COR-L47 (cell line): ENCODE results near the gene FOXN3.
"Not testable (repeated sequence)": the region's sequence is repeated elsewhere in the genome, so short reads cannot be mapped to it uniquely, and the experiment has no call there.

Experiments used
- DNase-seq: peaks from one replicate; lab custom pipeline; 2025; lab: John Stamatoyannopoulos, UW

The FOXN3 gene

DNA sequence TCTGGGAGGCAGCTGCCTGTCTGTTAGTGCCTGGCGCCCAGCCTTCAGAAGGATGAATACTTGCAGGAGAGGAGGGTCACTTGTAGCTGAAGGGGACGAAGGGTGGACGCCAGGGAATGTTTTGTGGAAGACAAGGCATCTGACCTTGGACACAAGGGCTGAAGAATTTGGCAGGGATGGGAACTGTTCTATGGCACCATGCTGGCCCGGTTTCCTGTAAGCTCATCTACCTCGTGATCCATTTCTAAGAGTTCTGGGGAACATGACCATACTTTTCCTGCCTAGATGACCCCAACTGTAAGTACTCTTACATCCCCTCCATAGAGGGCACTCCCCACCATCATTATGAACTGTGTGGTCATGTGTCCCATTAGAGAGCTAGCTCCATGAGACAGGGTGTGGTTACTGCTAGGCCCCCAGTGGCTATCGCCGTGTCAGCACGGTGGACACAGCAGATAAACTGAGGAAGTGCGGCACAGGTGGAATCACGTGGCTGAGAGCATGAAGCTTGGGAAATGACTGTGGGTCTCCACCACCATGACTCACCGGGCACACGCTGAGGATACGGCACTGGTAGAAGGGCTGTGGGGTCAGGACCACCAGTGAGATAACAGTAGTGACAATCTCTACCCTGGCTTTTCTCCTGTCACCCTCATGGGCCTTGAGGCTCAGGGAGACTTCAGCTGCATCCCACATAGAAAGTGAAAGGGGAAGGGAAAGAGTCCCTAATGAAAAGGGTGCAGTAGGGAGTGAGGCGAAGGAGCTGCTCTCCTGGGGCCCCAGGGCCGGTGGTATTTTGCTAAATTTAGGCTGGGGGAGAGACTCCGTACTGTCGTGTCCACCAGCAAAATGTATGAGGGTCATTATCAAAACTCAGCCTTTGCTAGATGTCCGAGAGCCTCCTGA, 252.6 kb downstream of the FOXN3 start:
- no peak for DNase-seq

DNA sequence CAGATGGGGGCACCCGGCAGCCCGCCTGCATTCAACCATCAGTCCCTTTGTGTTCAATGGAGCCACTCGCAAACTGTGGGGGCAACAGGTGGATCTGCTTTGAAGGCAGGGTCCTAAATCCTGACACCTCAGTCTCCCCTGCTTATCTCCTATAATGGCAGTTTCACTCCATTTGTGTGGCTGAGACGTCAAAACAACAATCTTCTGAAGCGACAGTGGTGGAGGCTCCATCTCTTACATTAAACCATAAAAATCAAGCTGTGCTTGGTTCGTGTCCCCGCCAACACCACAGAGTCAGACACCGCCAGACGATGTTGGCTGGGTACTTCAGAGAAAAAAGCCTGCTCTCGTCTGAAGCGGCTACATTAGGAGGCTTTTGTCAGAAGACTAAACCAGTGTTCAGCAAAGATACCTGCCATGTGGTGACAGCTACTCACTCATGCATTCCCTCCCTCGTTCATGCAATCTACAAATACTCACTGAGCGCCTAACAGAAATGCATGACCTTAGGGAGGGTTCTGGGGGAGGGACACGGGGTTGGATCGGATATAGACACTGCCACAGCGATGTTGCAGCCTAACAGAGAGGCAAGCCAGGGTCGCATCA, 253.9 kb downstream of the FOXN3 start:
- DNase-seq = no peak

DNA sequence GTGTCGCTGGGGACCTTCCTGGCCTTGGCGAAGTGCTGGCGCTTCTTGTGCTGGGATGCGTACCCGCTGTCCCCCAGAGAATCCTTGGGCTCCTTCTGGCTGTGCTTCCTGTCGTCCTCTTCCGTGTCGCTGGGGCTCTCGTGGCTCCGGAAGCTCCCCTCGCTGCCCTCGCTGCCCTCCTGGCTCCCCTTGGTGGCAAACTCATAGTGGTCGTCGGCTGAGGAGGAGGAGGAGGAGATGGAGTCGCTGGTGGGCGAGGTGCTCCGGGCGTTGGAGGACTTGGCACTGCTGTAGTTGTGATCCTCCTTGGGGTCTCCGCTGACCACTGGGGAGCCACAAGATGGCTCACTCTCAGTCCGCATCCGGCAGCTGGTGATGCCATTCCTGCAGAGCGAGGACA, 254.4 kb downstream of the FOXN3 start:
- no peak for DNase-seq

DNA sequence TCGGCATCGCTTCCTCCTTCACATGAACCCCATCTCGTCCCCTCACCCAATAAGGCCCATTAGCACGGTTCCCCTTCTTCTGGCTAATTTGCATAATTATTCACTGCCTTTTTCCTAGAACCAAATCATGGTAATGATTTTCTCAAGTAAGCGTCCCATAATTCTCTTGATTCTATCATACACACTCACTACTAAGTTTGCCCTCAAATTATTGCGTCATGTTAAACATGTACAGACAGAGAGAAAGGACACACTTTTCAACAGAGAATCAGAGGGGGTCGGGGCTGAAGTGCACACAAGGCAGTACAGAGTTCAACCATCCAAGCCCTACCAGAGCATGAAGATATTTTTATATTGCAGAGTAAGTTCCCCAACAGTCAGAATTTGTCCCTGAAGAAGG, 256.6 kb downstream of the FOXN3 start:
- DNase-seq = no peak

DNA sequence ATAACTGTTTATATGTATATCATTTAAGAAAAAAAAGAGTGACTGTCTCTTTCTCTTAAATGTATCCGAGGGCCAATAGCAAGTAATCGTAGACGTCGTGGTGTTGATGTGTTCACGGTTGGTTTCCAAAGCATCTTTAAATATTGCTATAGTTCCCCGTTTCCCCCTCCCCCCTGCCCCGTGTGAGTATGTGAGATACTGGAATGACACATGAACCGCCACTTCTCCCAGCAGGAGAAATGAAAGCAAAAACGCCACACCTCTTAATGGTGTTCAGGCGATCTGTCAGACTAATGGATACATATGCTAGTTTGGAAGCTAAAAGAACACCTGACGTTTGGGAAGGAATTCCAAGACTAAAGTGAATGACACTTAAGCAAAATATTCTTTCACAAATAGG, 258.3 kb downstream of the FOXN3 start:
- no peak for DNase-seq

DNA sequence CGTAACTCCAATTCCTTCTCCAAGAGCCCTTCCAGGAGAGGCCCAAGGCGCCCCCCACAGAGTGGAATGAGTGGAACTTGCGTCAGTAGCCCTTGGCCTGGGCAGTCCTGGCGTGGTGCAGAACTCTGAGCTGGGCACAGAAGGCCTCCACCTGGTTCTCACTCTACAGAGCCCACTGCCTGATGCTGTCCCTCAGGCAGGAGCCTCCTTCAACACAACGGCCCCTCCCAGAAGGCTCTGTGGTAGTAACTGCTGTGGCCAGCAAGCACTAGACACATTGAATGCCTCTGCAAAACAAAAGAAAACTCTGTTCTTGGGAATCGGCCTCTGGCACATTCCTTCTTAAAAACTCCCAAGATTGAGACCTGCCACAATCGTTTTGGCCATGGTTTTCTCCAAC, 258.9 kb downstream of the FOXN3 start:
- DNase-seq = not testable (repeated sequence)

DNA sequence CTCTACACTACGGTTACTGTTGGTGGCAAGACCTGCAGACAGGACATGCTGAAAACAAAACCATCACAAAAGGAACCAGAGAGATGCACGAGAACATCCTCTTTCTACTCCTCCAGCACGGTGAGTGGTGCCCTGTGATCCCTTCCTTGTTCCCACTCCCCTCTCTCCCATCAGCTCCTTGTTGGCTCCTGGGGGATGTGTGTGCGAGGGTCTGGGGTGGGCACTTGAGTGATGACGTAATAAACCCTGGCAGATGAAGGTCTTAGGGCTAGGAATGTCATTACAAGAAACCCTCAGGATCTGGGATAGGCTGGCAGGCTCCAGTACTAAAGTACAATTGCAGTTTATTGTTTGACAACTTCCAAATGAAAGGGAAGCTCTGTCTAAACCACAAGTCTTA, 261.5 kb downstream of the FOXN3 start:
- DNase-seq = no peak

DNA sequence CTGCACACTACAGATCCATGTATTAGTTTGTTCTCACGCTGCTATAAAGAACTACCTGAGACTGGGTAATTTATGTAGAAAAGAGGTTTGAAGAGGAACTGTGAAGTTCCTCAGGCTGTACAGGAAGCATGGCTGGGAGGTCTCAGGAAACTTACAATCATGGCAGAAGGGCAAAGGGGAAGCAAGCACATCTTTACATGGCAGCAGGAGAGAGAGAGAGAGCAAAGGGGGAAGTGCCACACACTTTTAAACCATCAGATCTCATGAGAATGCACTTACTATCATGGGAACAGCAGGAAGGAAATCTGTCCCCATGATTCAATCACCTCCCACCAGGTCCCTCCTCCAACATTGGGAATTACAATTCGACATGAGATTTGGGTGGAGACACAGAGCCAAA, 265.3 kb downstream of the FOXN3 start:
- DNase-seq = not testable (repeated sequence)

DNA sequence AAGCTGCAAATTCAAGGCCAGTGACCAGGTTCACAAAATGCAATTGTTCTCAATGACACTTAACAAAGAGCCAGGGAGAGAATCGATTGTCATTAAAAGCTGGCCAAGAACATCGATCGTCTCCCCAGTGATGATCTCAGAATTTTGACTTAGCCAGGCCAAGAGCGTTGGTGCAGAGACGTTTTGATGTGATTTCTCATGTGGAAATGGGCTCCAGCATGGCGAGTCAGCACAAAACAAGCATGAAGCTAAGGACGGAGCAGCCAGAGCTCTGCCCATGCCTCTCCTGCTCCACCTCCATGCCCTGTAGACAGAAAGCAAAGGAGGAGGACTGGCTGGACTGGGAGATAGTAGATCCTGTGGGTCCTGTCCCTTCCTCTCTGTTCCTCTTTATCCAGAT, 270.8 kb downstream of the FOXN3 start:
- no peak for DNase-seq

DNA sequence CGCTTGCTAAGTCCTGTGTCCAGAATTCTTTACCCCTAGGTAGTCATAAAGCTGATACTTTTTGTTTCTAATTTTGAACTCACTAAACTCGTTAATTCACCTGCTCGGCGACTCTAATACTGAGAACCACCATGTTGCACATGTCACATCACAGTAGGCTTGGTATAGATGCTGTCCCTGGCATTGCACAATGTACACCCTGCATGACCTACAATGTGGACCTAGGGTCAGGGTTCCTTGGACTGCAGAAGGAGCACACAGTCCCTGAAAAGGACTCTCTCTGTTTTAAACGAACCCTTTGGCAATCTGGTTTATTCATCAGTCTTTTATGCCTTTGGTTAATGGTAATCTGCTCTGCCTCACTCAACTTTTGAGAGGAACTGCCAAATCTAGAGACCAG, 272.4 kb downstream of the FOXN3 start:
- no peak for DNase-seq

DNA sequence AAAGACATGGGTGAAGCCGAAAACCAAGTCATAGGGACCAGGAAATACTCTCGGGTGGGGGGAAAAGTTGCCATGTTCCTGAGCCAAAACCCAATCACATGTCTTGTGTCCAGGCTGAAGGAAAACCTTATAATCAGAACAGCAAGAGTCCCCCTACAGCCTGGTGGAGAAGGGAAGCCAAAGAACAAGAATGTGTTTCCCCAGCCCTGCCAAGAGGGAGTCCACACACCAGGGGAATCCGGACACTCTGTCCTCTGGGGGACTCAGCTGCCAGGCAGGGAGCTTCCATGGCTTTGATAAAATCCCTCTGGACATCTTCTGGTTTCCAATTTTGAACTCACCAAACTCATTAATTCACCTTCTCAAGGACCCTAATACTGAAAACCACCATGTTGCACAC, 273.0 kb downstream of the FOXN3 start:
- no peak for DNase-seq

DNA sequence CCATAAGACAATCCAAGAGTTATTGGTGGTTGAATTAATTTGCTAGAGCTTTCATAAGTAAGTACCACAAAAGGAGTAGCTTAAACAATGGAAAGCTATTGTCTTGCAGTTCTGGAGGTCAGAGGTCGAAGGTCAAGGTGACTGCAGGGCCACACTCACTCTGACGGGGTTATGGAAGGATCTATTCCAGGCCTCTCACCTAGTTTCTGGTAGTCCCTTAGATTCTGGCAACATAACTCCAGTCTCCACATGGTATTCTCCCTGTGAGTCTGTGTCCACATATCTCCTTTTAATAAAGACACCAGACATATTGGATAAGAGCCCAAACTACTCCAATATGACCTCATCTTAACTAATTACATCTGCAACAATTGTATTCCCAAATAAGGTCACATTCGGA, 273.4 kb downstream of the FOXN3 start:
- no peak for DNase-seq

DNA sequence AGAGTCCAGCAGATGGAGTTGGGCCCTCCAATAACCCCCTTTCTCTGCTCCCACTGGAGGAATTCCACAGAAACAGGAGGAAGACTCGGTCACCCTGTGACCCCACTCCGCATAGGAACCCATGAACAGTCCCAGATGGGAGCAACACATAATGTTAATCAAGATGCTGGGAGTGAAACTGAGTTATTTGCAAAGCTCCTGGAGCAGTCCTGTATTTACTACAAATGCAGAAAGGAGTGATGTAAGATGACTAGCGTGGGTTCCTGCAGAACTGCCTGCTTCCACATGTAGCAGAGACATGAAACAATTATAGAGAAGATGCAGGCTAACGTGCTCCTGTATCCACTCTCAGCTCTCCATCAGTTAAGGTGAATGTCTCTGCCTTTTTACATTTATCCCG, 274.7 kb downstream of the FOXN3 start:
- no peak for DNase-seq

DNA sequence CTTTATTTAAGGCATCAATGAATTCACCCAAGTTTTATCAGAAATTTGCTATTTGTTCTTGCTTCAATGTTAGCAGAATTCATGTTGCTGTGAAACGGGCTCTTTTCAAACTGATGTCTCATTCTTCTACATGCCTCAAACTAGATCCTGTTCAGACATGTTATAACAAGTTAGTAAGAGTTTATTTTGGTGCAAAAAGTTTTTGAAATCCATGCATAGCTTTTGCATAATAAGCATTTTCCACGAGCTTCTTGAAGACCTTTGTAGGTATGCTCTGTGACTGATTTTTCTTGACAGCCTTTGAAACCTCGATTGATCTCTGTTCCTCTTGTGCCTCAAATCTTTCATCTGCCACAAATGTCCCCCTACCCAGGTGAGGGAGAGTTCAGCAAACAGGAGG, 275.2 kb downstream of the FOXN3 start:
- no peak for DNase-seq

DNA sequence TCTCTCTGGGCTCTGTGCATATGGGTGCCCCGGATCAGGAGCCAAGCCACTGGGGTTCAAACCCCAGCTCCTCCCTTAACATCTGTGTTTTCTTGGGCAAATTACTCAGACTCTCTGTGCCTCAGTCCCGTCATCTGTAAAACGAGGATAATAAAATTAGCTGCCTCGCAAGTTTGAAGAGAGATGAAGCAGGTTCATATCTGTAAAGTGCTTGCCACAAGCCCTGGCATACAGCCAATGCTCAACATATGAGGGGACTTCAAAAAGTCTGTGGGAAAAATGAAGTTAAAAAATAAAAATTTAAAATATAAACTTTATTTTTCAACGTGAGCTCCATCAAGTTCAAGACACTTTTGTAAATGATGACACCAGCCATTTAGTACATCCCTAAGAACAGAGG, 276.7 kb downstream of the FOXN3 start:
- DNase-seq = no peak

DNA sequence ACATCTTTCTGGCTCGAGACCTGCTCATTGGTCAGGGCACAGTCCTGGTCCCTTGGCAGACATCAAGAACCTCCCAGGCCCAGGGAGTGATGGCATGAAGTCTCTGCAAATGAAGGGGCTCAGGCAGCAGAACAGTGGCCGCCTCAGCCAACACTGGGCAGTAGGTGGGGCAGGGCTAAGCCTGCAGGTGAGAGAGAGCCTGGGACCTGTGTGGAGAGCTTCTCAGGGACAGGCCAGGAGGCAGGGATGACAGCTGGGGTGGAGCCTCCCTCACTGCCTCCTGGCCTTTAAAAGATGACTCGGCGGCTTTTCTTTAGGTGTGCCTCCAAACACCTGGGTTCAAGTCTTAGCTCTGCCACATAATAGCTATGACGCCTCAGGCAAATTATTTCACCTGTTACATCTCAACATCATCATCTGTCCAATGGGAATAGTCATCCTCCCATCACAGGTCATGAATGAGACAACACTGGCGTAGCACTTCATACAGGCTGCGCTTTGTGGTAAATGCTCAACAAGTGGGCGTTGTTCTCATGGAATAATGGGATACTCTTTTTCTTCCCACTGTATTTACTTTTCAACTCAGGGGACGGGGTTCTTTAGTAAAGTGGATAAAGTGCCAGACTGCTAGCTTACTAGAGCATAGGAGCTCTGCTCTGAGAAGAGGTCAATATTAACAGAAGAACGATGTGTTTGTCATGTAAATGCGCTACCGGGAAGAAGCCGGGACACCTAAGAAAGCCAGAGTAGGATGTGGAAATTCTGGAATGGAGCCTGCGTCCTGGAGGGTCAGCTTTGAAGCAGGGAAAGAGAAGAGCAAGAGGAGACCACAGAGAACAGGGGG, 277.4 kb downstream of the FOXN3 start:
- no peak for DNase-seq

DNA sequence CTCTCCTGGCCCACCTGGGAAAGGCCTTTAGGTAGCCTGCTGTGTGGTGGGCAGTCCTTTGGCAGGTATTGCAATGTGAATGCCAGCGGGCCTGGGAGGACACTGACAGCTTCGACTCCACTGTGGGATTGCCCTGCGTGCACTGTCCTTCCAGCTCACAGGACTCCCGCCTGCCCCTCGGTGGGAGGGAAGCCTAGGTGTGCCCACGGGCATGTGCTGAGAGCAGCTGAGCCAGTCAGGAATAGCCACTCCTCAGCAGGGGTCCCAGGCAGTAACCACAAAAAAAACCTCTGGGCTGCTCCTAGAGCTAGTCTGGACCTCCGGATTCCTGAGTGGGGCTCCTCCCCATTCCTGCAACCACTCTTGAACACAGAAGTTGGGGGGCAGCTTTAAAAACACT, 278.2 kb downstream of the FOXN3 start:
- DNase-seq = no peak

DNA sequence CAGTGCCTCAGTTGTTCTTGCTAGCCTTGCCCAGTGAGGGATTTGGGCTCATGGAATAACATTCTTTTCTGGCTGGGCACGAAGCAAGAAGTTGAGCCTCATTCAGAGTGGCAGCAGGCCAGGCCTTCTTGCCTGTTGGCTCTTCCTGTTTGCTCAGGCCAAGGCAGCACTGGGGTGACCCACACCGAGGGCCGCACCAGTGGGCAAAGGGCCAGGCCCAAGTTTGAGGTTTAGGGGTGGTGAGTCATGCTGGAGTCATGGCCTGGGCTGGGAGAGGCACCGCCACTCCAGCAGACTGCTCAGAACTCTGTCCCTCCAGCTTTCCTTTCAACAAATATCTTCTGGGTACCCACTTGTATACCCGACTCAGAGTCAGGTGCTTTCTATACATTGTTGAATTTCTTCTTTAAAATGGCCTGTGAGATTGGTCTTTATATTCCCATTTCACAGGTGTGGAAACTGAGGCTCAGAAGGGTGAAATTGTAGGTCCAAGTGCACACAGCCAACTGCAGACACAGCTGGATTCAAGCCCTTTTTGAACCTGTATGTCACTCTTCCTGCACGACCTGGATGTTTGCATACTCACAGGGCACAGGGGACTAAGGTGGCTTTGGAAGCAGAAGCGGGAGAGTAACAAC, 279.4 kb downstream of the FOXN3 start:
- DNase-seq = no peak

DNA sequence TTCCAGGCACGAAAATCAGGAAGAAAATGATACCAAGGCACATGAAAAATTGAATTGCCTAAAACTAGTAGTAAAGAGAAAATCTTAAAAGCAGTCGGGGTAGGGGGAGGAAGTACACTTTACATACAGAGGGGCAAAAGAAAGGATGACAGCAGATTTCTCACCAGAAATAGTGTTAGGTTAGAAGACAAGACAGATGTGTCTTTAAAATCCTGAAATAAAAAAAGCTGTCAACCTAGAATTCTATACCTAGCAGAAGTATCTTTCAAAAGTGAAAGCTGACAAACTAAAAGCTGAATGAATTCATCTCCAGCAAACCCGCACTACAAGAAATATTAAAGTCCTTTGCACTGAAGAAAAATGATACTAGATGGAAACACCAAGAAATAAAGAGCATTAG, 280.4 kb downstream of the FOXN3 start:
- no peak for DNase-seq

DNA sequence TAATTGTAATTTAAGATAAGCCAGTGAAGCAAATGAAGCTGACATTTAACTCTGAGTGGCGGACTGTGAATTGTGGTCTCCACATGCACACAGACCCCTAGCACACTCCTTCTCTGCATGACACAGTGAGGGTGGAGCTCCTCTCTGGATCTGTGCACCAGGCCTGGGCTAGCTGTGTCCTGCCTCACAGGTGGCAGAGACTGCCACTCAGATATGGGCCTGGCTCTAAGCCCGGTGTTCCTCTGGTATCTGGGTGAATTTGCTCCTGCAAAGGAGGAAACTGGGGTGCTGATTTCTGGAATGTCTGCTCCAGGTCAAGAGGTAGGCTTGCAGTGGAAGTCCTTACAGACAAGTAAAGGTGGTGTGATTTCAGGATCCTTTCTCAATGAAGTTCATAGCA, 282.4 kb downstream of the FOXN3 start:
- DNase-seq = no peak

DNA sequence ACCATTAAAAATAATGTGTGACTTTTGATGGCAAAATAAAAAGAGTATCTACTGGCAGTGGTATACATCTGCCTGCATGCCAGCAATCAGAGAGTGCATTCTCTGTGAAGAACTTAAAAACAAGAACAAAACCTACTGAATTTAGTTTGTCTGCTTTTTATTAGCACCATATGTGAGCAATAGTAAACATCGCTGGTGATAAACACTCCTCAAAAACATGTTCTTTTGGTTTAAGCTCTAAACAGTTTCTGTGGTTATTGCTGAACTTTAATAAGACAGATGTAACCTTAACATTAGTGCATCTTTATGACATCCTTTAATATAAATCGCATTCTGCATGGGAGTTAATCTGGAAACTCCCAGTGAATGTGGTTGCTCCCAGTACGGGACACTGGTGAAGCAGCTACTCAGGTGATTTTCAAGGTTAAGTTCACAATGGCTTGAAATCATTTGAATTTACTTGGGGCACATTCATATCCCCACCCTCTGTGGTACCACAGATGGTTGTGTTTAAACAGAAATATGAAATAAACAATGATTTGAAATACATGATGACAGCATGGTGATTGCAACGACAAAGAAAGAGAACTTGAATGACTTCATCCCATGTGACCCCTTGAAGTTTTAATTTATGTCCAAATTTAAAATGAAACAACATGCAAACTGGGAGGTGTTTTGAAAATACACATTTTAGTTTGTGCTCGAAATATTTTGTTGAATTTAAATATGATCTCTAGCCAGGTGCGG, 285.9 kb downstream of the FOXN3 start:
- no peak for DNase-seq

DNA sequence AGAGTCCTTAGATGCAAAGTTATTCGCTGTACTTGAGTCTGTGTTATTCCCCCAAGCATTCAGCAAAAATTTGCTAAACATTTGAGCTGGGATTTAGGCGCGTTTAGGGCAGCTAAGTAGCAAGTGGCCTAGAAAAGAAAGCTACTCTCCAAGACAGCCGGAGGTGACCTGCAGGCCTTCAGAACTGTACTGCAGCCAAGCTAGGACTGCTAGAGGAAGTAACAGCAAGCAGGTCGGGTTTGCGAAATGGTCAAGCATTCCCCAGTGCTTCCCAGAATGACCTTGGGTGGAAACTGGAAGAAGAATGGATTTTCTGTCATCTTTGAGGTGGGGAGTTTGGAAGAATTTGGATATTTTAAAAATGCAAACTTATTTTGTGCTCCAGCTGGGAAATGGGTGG, 287.5 kb downstream of the FOXN3 start:
- no peak for DNase-seq
